IMR-90 (cell line): Measurements from ENCODE around the gene ANKRD44. TPM values are rescaled to one million over a fixed set of nuclear protein-coding genes. Genes with fewer than 3 reads are reported as not detected.

Experiments used
- ATAC-seq: fragments of 200-7000 bp; cut with Tn5 transposase; 2 replicates; pipeline ENCODE4 v1.9.1; 2020; ENCODE audit warnings: low read depth, mild to moderate bottlenecking, moderate library complexity
- BruUV-seq: library from RNA; stranded (reverse); fragments of 400-500 nt; replicated peaks from 2 replicates; lab custom pipeline; 2021; lab: Mats Ljungman, UMichigan
- CTCF ChIA-PET: fragments of 300-600 bp; formaldehyde crosslinking; extraction: SDS; loops from one replicate; lab custom pipeline; 2021; ENCODE audit warnings: antibody characterized with exemption; lab: Yijun Ruan, JAX
- POLR2A ChIA-PET: fragments of 300-600 bp; sonication (Branson Sonifier 250); formaldehyde crosslinking; loops from one replicate; lab custom pipeline; 2022; ENCODE audit warnings: antibody characterized with exemption; ENCODE audit not compliant: unreplicated experiment; lab: Charles Lee
- DNase-seq: peaks from one replicate; pipeline ENCODE4 v3.0.0; 2013
- H2AFZ ChIP-seq: replicated peaks from 2 replicates; pipeline ENCODE3; 2013; ENCODE audit warnings: low read length, mild to moderate bottlenecking; ENCODE audit not compliant: poor library complexity
- H2AK5ac ChIP-seq: 2 replicates; pipeline ENCODE4 v1.6.1; 2013; ENCODE audit warnings: low read depth, low read length, inconsistent platforms
- H2AK9ac ChIP-seq: replicated peaks from 2 replicates; pipeline ENCODE3; 2013; ENCODE audit warnings: mild to moderate bottlenecking, low read depth, low read length, moderate library complexity; ENCODE audit not compliant: poor library complexity
- H2BK120ac ChIP-seq: 2 replicates; pipeline ENCODE4 v1.6.1; 2013; ENCODE audit warnings: low read depth, low read length, inconsistent platforms
- H2BK15ac ChIP-seq: 3 replicates; pipeline ENCODE4 v1.6.1; 2013; ENCODE audit warnings: low read depth, low read length, inconsistent platforms
- H2BK20ac ChIP-seq: 2 replicates; pipeline ENCODE4 v1.6.1; 2013; ENCODE audit warnings: low read depth, mild to moderate bottlenecking, inconsistent platforms, low read length, moderate library complexity
- H2BK5ac ChIP-seq: 2 replicates; pipeline ENCODE4 v1.6.1; 2013; ENCODE audit warnings: mild to moderate bottlenecking, low read depth, low read length, inconsistent platforms; ENCODE audit not compliant: poor library complexity, severe bottlenecking
- H3K14ac ChIP-seq: replicated peaks from 2 replicates; pipeline ENCODE4 v1.6.1; 2013; ENCODE audit warnings: low read depth, low read length, inconsistent platforms
- H3K18ac ChIP-seq: 2 replicates; pipeline ENCODE4 v1.6.1; 2013; ENCODE audit warnings: low read depth, low read length, control low read depth
- H3K23ac ChIP-seq: 2 replicates; pipeline ENCODE4 v1.6.1; 2013; ENCODE audit warnings: low read depth, low read length, inconsistent platforms
- H3K27ac ChIP-seq: 2 replicates; pipeline ENCODE4 v1.5.1; 2013; ENCODE audit warnings: mild to moderate bottlenecking, control low read depth, low read length; ENCODE audit not compliant: insufficient read depth
- H3K27me3 ChIP-seq: 2 replicates; pipeline ENCODE4 v1.6.1; 2013; ENCODE audit warnings: low read length; ENCODE audit not compliant: control insufficient read depth, insufficient read depth
- H3K36me3 ChIP-seq: 2 replicates; pipeline ENCODE4 v1.6.1; 2013; ENCODE audit warnings: low read length, mixed read lengths; ENCODE audit not compliant: control insufficient read depth, insufficient read depth
- H3K4ac ChIP-seq: 2 replicates; pipeline ENCODE4 v1.6.1; 2013; ENCODE audit warnings: low read depth, low read length, inconsistent platforms
- H3K4me1 ChIP-seq: 2 replicates; pipeline ENCODE4 v1.6.1; 2013; ENCODE audit warnings: low read length, mixed read lengths; ENCODE audit not compliant: control insufficient read depth, insufficient read depth
- H3K4me2 ChIP-seq: 2 replicates; pipeline ENCODE4 v1.6.1; 2013; ENCODE audit warnings: low read depth, mild to moderate bottlenecking, control low read depth, low read length, moderate library complexity
- H3K4me3 ChIP-seq: 2 replicates; pipeline ENCODE4 v1.5.1; 2013; ENCODE audit warnings: low read depth, mild to moderate bottlenecking, control low read depth, low read length, moderate library complexity; ENCODE audit not compliant: insufficient read depth
- H3K56ac ChIP-seq: 2 replicates; pipeline ENCODE4 v1.6.1; 2013; ENCODE audit warnings: low read length, inconsistent platforms; ENCODE audit not compliant: insufficient read depth; ENCODE audit errors: extremely low read depth
- H3K79me1 ChIP-seq, 2 experiments: 2 replicates each; pipeline ENCODE4 v1.6.1; 2013; ENCODE audit warnings: low read length in 2 of 2, inconsistent platforms in 1 of 2, low read depth in 1 of 2
- H3K9ac ChIP-seq: 2 replicates; pipeline ENCODE4 v1.6.1; 2013; ENCODE audit warnings: low read depth, low read length, control low read depth
- H3K9me1 ChIP-seq: 2 replicates; pipeline ENCODE4 v1.6.1; 2013; ENCODE audit warnings: low read length, inconsistent platforms; ENCODE audit not compliant: insufficient read depth
- H3K9me3 ChIP-seq: 2 replicates; pipeline ENCODE4 v1.6.1; 2013; ENCODE audit warnings: low read length; ENCODE audit not compliant: control insufficient read depth, insufficient read depth
- H4K20me1 ChIP-seq: 2 replicates; pipeline ENCODE4 v1.6.1; 2013; ENCODE audit warnings: low read length, inconsistent platforms; ENCODE audit not compliant: insufficient read depth
- H4K5ac ChIP-seq: 2 replicates; pipeline ENCODE4 v1.6.1; 2013; ENCODE audit warnings: mild to moderate bottlenecking, low read depth, low read length, control low read depth
- H4K8ac ChIP-seq, 2 experiments: 2 replicates each; pipeline ENCODE4 v1.6.1; 2013; ENCODE audit warnings: low read depth in 2 of 2, low read length in 2 of 2, control low read depth in 1 of 2, inconsistent platforms in 1 of 2
- H4K91ac ChIP-seq: 2 replicates; pipeline ENCODE4 v1.6.1; 2013; ENCODE audit warnings: low read depth, low read length, inconsistent platforms; ENCODE audit not compliant: insufficient read depth
- BHLHE40 ChIP-seq: fragments of 150-350 bp; IDR thresholded peaks from 2 replicates; pipeline ENCODE4 v1.6.1; 2016; ENCODE audit warnings: mild to moderate bottlenecking, low read depth, low read length
- CEBPB ChIP-seq: IDR thresholded peaks from 2 replicates; pipeline ENCODE4 v1.6.1; 2012; ENCODE audit warnings: low read depth, low read length, improper control_type of control experiment
- CHD1 ChIP-seq: IDR thresholded peaks from 2 replicates; pipeline ENCODE4 v1.6.1; 2012; ENCODE audit warnings: low read depth, low read length, improper control_type of control experiment
- CTCF ChIP-seq: conservative IDR thresholded peaks from 2 replicates; pipeline ENCODE4 v1.5.1; 2012; ENCODE audit warnings: mild to moderate bottlenecking, low read depth, low read length, improper control_type of control experiment
- ELK1 ChIP-seq: fragments of 150-350 bp; IDR thresholded peaks from 2 replicates; pipeline ENCODE4 v1.6.1; 2016; ENCODE audit warnings: low read depth, mild to moderate bottlenecking, low read length, moderate library complexity, borderline replicate concordance
- FOS ChIP-seq: fragments of 150-350 bp; IDR thresholded peaks from 2 replicates; pipeline ENCODE4 v1.6.1; 2016; ENCODE audit warnings: low read depth, low read length
- MAFK ChIP-seq: IDR thresholded peaks from 2 replicates; pipeline ENCODE4 v1.6.1; 2012; ENCODE audit warnings: low read depth, low read length, improper control_type of control experiment
- MAZ ChIP-seq: IDR thresholded peaks from 2 replicates; pipeline ENCODE4 v1.6.1; 2012; ENCODE audit warnings: low read depth, mild to moderate bottlenecking, low read length, improper control_type of control experiment, moderate library complexity, borderline replicate concordance
- MXI1 ChIP-seq: IDR thresholded peaks from 2 replicates; pipeline ENCODE4 v1.6.1; 2012; ENCODE audit warnings: low read depth, mild to moderate bottlenecking, low read length, moderate library complexity, borderline replicate concordance
- NFE2L2 ChIP-seq: fragments of 150-350 bp; IDR thresholded peaks from 2 replicates; pipeline ENCODE4 v1.6.1; 2016; ENCODE audit warnings: low read depth, mild to moderate bottlenecking, low read length
- POLR2A ChIP-seq: IDR thresholded peaks from 2 replicates; pipeline ENCODE4 v1.6.1; 2012; ENCODE audit warnings: mild to moderate bottlenecking, low read depth, low read length
- RAD21 ChIP-seq: IDR thresholded peaks from 2 replicates; pipeline ENCODE4 v1.6.1; 2012; ENCODE audit warnings: low read length, improper control_type of control experiment
- RCOR1 ChIP-seq: IDR thresholded peaks from 2 replicates; pipeline ENCODE4 v1.6.1; 2012; ENCODE audit warnings: mild to moderate bottlenecking, low read length, improper control_type of control experiment; ENCODE audit not compliant: insufficient replicate concordance
- RFX5 ChIP-seq: IDR thresholded peaks from 2 replicates; pipeline ENCODE4 v1.8.0; 2012; ENCODE audit warnings: low read depth, mild to moderate bottlenecking, low read length, moderate library complexity
- USF2 ChIP-seq: fragments of 150-350 bp; IDR thresholded peaks from 2 replicates; pipeline ENCODE4 v1.6.1; 2017; ENCODE audit warnings: mild to moderate bottlenecking, antibody characterized with exemption, low read length, low read depth
- WGBS, 2 experiments: methylation state at CpG; one replicate each; pipeline versions ENCODE4 v1.1.5 to v1.1.7; 2013; ENCODE audit warnings: missing lambda C conversion rate in 2 of 2; ENCODE audit not compliant: insufficient read length in 1 of 2; ENCODE audit errors: extremely low coverage in 2 of 2; 5-methylcytosine and 5-hydroxymethylcytosine counted together
- dilution Hi-C: fragments of 300-500 bp; cut with HindIII; formaldehyde crosslinking; loops from one replicate; pipeline ENCODE4 v1.14.3; 2018; ENCODE audit warnings: low sequenced_read_pairs; ENCODE audit not compliant: unreplicated experiment
- in situ Hi-C: fragments of 300-500 bp; cut with MboI; formaldehyde crosslinking; loops from 3 replicates; pipeline ENCODE4 v1.14.3; 2019; ENCODE audit warnings: low sequenced_read_pairs, inconsistent platforms, mixed read lengths
- intact Hi-C: fragments of 100-400 bp; cut with micrococcal nuclease; formaldehyde crosslinking; loops from 2 replicates; pipeline ENCODE4 v1.10.0; 2022
- polyA plus RNA-seq, 3 experiments: library from polyadenylated mRNA; depleted of rRNA; stranded (reverse); fragments of >200 nt; gene quantifications; 2 replicates each; pipeline ENCODE4 v1.2.3, GENCODE V29; 2012; ENCODE audit warnings: low replicate concordance in 1 of 3
- total RNA-seq: library from RNA; depleted of rRNA; stranded (reverse); fragments of >200 nt; gene quantifications from 2 replicates; pipeline ENCODE4 v1.2.3, GENCODE V29; 2012

Gene ANKRD44
- total and polyA plus RNA-seq, 2 of the 4 experiments (the other 2 are of a cell fraction): 5.2 to 15.6 TPM

- no peak overlapping the region for H2AK9ac ChIP-seq
- no peak overlapping the region for H2AK5ac ChIP-seq
- no peak overlapping the region for H2AFZ ChIP-seq
- POLR2A ChIA-PET: no interaction called here
- H2BK120ac ChIP-seq: no peak overlapping the region
- H2BK20ac ChIP-seq: no peak overlapping the region
- H3K27ac ChIP-seq: no peak overlapping the region
- no peak overlapping the region for H3K9ac ChIP-seq
- H3K14ac ChIP-seq: no peak overlapping the region
- peak overlapping the region; percentile 50; the same call in 1 of the 2 replicates for H3K4me2 ChIP-seq
- no peak overlapping the region for H3K23ac ChIP-seq
- ATAC-seq: peak; percentile 62
- dilution Hi-C loops: no loop called here
- intact Hi-C loops: no loop called here
- H4K5ac ChIP-seq: no peak overlapping the region
- peaks cover 2 to 7% of the 10 kb centered on the region in 2 experiments; a peak in 3 of 4 replicates for H3K79me1 ChIP-seq
- no peak overlapping the region for H2BK15ac ChIP-seq
- H3K4me1 ChIP-seq: peaks cover 6% of the 10 kb centered on the region
- no peak overlapping the region for H2BK5ac ChIP-seq
- H4K91ac ChIP-seq: no peak overlapping the region
- H3K18ac ChIP-seq: no peak overlapping the region
- no peaks in the 10 kb centered on the region for H3K36me3 ChIP-seq
- no peak overlapping the region for H4K8ac ChIP-seq
- H3K9me3 ChIP-seq: no peaks in the 10 kb centered on the region
- in situ Hi-C loops: no loop called here
- no peaks in the 10 kb centered on the region; the same call in 1 of the 2 replicates for H4K20me1 ChIP-seq
- H3K4ac ChIP-seq: no peak overlapping the region
- WGBS, 2 experiments: no CpG with 5 or more reads among the region's 7 CpGs
- BruUV-seq: no TSS peak
- no peak overlapping the region for H3K56ac ChIP-seq
- TF ChIP-seq MAFK: no peak
- TF ChIP-seq RFX5: no peak
- no peak for TF ChIP-seq POLR2A
- TF ChIP-seq CEBPB: no peak
- TF ChIP-seq NFE2L2: no peak
- no peak for TF ChIP-seq USF2
- TF ChIP-seq RCOR1: no peak
- no peak for TF ChIP-seq RAD21
- TF ChIP-seq CHD1: no peak
- no peak for TF ChIP-seq FOS
- no peak for TF ChIP-seq CTCF
- TF ChIP-seq MAZ: no peak
- TF ChIP-seq MXI1: no peak
- no peak for TF ChIP-seq ELK1
- TF ChIP-seq BHLHE40: no peak
- CTCF ChIA-PET: no interaction called here
- H3K27me3 ChIP-seq: no peaks in the 10 kb centered on the region
- H3K9me1 ChIP-seq: 0 out of 2 replicates have a peak, but pooled peaks cover 7% of the 10 kb centered on the region
- H3K4me3 ChIP-seq: no peak overlapping the region
- peak; percentile 32 for DNase-seq
Observed at GRCh38 chr2:197268786-197269584, 41.6 kb downstream of the ANKRD44 start.
